ENCODE results near the gene CRB1.

GRCh38 chr1:197225611-197226010 is 42.4 kb upstream of the CRB1 start:
- TF ChIP-seq, protein P1, sequence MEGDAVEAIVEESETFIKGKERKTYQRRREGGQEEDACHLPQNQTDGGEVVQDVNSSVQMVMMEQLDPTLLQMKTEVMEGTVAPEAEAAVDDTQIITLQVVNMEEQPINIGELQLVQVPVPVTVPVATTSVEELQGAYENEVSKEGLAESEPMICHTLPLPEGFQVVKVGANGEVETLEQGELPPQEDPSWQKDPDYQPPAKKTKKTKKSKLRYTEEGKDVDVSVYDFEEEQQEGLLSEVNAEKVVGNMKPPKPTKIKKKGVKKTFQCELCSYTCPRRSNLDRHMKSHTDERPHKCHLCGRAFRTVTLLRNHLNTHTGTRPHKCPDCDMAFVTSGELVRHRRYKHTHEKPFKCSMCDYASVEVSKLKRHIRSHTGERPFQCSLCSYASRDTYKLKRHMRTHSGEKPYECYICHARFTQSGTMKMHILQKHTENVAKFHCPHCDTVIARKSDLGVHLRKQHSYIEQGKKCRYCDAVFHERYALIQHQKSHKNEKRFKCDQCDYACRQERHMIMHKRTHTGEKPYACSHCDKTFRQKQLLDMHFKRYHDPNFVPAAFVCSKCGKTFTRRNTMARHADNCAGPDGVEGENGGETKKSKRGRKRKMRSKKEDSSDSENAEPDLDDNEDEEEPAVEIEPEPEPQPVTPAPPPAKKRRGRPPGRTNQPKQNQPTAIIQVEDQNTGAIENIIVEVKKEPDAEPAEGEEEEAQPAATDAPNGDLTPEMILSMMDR (IDR thresholded peaks at IDR 0.05): no peak
- no peak for TF ChIP-seq POLR2A (IDR thresholded peaks at IDR 0.05)
